ENCODE data around the gene C3.

C3 gene

GRCh38 chr19:6719992-6720368, 470 bp downstream of the C3 start:
- H3K27ac ChIP-seq, result no peak overlapping the region

DNA sequence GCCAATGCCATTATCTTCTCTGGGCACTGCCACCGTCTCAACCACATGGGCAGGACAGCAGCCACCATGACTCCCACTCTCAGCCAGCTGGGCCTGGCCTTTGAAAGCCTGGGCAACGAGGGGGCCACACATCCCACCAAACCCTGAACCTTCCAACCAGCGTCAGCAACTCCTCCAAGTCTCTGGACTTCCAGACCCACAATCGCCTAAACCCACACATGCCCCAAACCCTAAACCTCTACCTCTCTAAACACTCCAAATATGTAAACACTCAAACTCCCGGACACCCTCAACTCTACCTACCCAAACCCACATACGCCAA, 949 bp downstream of the C3 start:
- H3K27ac ChIP-seq, result no peak overlapping the region
- no peak for TF ChIP-seq CTCF (IDR thresholded peaks at IDR 0.05)
- no peak for TF ChIP-seq ZFX (IDR thresholded peaks at IDR 0.05; ENCODE audit: borderline replicate concordance)

More at GRCh38 chr19:6719992-6720368, 470 bp downstream of the C3 start:
- no peak for TF ChIP-seq ZFX (IDR thresholded peaks at IDR 0.05; ENCODE audit: borderline replicate concordance)
- TF ChIP-seq CTCF (IDR thresholded peaks at IDR 0.05), result no peak

GRCh38 chr19:6718741-6719539, 1.5 kb downstream of the C3 start:
- TF ChIP-seq ZFX (IDR thresholded peaks at IDR 0.05; ENCODE audit: borderline replicate concordance), result no peak
- TF ChIP-seq CTCF (IDR thresholded peaks at IDR 0.05), result no peak
- no peak overlapping the region for H3K27ac ChIP-seq

- no peak for TF ChIP-seq CTCF (IDR thresholded peaks at IDR 0.05)
- no peak for TF ChIP-seq ZFX (IDR thresholded peaks at IDR 0.05; ENCODE audit: borderline replicate concordance)
- H3K27ac ChIP-seq, result no peak overlapping the region
Measured at GRCh38 chr19:6718111-6718740, 2.2 kb downstream of the C3 start.

GRCh38 chr19:6717441-6717971, 2.9 kb downstream of the C3 start:
- H3K27ac ChIP-seq, result no peak overlapping the region
- TF ChIP-seq CTCF (IDR thresholded peaks at IDR 0.05) (no peak), ZFX (IDR thresholded peaks at IDR 0.05; ENCODE audit: borderline replicate concordance) (no peak)

DNA sequence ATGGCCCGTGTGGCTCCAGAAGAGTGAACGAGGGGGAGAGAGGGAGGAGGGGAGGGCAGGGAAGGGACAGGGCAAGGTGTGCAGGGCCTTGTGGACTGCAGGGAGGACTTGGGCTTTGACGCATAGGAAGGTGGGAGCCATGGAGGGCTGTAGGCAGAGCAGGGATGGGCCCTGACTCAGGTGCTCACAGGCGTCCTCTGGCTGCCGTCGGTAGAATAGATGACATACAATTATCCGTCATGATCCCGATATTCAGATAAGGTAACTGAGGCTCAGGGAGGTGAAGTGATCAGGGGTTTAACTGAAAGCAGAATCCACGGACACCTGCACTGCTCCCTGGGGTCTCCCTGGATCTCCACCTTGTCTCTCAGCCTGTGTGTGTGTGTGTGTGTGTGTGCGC, 3.4 kb downstream of the C3 start:
- TF ChIP-seq ZFX (IDR thresholded peaks at IDR 0.05; ENCODE audit: borderline replicate concordance) (no peak), CTCF (IDR thresholded peaks at IDR 0.05) (peak; percentile 57)
- no peak overlapping the region for H3K27ac ChIP-seq

DNA sequence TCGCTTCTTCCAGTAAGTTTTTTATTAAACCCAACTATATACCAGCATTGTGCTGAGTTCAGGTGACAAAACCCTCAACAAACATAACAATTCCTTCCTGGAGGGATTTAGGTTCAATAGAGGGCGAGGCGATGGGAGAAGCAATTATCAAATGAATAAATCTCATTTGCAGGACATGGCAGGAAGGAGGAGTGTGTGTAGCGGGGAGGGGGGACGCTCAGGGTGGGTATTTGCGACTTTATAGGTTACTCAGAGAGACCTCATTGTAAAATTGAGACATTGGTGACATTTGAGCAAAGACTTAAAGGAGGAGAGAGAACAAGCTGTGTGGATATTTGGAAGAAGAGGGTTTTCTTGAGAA, 3.9 kb downstream of the C3 start:
- TF ChIP-seq CTCF (IDR thresholded peaks at IDR 0.05) (no peak), ZFX (IDR thresholded peaks at IDR 0.05; ENCODE audit: borderline replicate concordance) (no peak)
- H3K27ac ChIP-seq, result no peak overlapping the region

Measured in 22Rv1 (cell line).